Erythroblast (primary cell): ENCODE data around the gene SNCAIP.

Experiments
- DNase-seq, 2 experiments: peaks; one replicate each; lab custom pipeline; 2025; lab: John Stamatoyannopoulos, UW
- GATA1 ChIP-seq: IDR thresholded peaks from 2 replicates; pipeline ENCODE4 v1.6.1; 2011; ENCODE audit warnings: low read depth, mild to moderate bottlenecking, control low read depth, low read length, moderate library complexity
- POLR2A ChIP-seq: IDR thresholded peaks from 2 replicates; pipeline ENCODE4 v1.6.1; 2011; ENCODE audit warnings: mild to moderate bottlenecking, low read length

The SNCAIP gene

DNA sequence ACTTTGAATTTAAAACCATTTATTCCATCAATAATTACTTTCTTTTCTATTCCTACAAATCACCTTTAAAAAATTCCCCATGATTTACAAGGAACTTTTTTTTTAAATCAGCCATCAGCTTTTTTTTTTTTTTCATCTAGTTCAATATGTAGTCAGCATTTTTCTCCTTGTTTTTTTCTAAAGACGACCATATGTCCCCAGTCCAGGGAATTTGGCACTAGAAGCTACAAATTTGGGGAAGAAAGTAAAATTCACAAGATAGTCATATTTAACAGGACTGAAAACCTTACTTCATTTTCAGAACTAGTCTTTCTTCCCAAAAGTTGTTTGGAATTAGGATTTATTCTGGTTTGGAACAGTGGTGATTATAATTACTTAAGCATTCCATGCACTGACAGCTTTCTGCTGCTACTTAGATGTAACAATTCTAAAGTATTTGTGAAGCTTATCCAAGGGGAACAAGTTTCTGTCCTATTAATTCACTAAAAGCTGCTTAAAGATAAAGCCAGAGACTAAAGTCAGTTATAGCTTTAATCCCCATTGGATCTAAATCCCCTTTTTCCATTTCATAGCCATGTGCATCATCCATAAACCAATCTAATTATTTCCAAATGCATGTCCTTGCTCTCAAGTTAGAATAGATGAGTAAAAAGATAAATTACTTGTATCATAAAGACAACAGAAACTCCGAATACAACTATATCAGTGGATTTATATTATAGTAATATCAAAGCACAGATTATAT lies 7.4 kb upstream of the SNCAIP start:
- TF ChIP-seq POLR2A (no peak), GATA1 (no peak)
- DNase-seq: no peak

GRCh38 chr5:122306461-122306860 lies 5.6 kb upstream of the SNCAIP start:
- no peak for DNase-seq
- no peak for TF ChIP-seq GATA1
- TF ChIP-seq POLR2A: no peak

DNA sequence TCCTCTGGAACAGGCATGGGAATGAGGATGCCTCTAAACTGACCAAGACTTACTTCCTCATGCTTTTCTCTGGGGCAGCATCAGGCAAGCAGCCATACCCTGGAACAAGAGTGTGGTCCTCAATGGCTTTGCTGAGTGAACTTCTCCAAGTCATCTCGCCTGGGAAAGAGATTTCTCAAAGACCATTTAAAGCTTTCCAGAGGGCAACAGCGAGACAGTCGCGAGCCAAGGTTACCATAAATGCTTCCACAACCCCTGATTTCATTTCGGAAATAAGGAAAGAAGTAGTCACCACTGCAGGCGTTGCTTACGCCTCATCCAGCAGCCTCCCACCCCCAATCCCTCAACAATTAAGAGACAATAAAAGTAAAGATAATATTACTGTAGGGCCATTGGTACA lies 1.1 kb upstream of the SNCAIP start:
- peak in 1 of 2 experiments; percentile 14 for DNase-seq
- TF ChIP-seq POLR2A: no peak
- no peak for TF ChIP-seq GATA1

GRCh38 chr5:122311497-122311960 lies 508 bp upstream of the SNCAIP start:
- TF ChIP-seq POLR2A (no peak), GATA1 (no peak)
- DNase-seq: no peak

DNA sequence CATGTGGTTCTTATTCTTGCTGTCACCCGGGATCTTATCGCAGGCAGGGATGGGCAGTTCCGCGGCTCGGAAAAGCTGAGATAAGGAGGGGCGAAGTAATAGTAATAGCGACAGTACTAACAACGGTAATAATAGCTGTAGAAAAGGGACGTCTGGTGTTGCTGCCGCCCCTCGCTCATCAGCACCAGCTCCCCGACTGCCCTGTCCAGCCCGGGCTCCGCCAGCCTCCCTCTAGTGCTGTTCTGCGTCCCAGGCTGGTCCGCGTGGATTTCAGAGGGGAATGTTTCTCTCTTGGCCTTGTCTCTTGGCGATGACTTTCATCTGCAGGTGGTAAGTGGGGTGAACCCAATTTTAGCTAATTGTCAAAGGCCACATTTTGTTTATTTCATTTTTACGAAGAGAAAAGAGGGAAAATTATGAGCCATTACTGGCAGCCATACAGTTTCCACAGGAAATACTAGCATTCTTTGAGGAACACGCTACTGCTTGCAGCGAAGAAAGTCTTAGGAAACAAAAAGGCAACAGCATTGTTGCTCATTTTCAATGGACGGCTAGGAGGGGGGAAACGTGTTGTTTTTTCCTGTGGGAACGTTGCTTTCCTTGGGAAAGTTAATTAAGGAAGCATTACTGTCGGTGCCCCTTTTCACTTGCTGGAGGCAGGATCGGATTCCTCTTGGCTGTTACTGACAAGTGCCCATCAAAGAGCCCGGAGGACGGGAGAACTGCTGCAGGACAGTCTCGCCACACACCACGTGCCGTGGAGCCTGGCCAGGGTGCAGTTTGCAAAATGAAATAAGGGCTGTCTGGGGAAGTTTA lies 762 bp downstream of the SNCAIP start:
- no peak for TF ChIP-seq POLR2A
- peak; percentile 38 to 67 for DNase-seq

- no peak for DNase-seq
- TF ChIP-seq POLR2A: no peak
- TF ChIP-seq GATA1: no peak
These were observed 2.0 kb downstream of the SNCAIP start for GRCh38 chr5:122314036-122314435.

DNA sequence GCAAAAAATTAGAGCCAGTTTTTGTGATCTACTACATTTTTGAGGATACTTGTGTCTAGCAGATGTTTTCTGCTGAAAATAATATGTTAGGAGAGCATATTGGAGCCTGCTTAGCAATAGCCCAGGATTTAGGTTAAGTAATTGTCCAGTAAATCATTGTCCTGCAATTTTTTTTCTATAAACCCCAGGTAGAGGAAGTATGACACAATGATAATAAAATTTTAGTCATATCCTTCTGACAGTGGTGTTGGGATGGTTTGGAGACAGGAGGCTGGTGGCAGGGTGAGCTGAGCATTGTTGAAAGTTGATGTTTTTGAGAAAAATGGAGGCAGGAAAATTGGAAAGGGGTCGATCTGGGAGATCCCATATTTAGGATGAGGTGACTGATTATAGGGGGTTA lies 3.5 kb downstream of the SNCAIP start:
- TF ChIP-seq POLR2A (no peak), GATA1 (no peak)
- DNase-seq: no peak

- TF ChIP-seq GATA1 (no peak), POLR2A (no peak)
- no peak for DNase-seq
These were observed 4.6 kb downstream of the SNCAIP start for GRCh38 chr5:122316656-122317055.

DNA sequence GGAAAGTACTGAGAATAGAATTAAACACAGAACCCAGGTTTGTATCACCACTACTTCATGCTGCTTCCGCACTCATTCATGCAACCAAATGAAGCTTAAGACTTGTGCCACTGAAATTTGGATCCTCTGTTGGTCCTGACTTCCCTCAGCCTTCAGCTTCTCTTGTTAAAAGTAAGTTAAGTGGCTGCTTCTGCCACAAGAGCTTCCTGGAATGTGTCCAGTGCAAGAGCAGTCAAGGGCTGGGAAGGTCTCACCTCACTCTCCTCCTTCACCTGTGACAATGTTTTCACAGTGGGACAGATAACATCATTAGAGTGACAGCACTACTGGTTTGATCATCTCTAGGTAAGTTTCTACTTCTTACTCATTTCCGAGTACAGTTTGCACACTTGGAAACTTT lies 7.9 kb downstream of the SNCAIP start:
- DNase-seq: no peak
- no peak for TF ChIP-seq GATA1
- TF ChIP-seq POLR2A: no peak

- TF ChIP-seq POLR2A (no peak), GATA1 (no peak)
- no peak for DNase-seq
These were observed 9.9 kb downstream of the SNCAIP start for GRCh38 chr5:122321921-122322320.

- no peak for DNase-seq
- no peak for TF ChIP-seq POLR2A
- no peak for TF ChIP-seq GATA1
These were observed 10.9 kb downstream of the SNCAIP start for GRCh38 chr5:122322801-122323548.

DNA sequence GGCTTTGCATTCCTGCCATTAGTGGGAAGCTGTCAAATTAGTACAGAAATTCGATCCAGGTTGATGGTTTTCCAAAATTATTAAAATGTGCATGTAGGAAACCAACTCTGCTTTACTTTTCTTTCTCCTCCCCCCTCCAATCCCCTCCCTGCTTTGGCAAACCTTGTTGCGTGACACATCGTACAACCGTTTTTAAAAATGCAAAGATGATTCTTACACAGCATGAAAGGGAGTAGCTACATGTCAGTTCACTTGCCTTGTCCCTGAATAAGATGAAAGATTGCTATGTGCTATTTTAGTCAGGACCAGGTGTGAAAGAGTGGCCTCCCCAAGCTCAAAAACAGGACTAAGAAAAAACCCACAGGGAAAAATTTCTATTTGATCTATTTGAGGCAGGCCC lies 11.7 kb downstream of the SNCAIP start:
- TF ChIP-seq POLR2A (no peak), GATA1 (no peak)
- DNase-seq: no peak

- TF ChIP-seq GATA1 (no peak), POLR2A (no peak)
- no peak for DNase-seq
These were observed 15.1 kb downstream of the SNCAIP start for GRCh38 chr5:122327110-122327509.

- no peak for DNase-seq
- TF ChIP-seq GATA1 (no peak), POLR2A (no peak)
These were observed 18.8 kb downstream of the SNCAIP start for GRCh38 chr5:122330881-122331280.
